Keratinocyte (primary cell): ENCODE measurements around the gene ENOSF1. TPM values are rescaled to one million over a fixed set of nuclear protein-coding genes. Genes with fewer than 3 reads are reported as not detected.

ENCODE experiments used
- DNase-seq: peaks from one replicate; pipeline ENCODE4 v3.0.0-alpha.2; 2011; ENCODE audit warnings: low read depth, missing footprints, low spot score
- FAIRE-seq: peaks from 2 replicates; lab custom pipeline; 2011; peaks lifted over from hg19 to GRCh38; lab: Jason Lieb, UNC
- H2AFZ ChIP-seq: 2 replicates; pipeline ENCODE4 v1.6.0; 2012; ENCODE audit warnings: low read length, control low read depth, inconsistent platforms; ENCODE audit not compliant: control insufficient read depth
- H3K27ac ChIP-seq: 2 replicates; pipeline ENCODE4 v1.5.1; 2011; ENCODE audit warnings: low read length; ENCODE audit not compliant: control insufficient read depth, insufficient read depth
- H3K27me3 ChIP-seq: 3 replicates; pipeline ENCODE4 v1.6.0; 2011; ENCODE audit warnings: low read length; ENCODE audit not compliant: control insufficient read depth, insufficient read depth; ENCODE audit errors: extremely low read depth
- H3K36me3 ChIP-seq, 2 experiments: 2 replicates in 1 of 2; 3 replicates in 1 of 2; pipeline ENCODE4 v1.5.1; 2011; ENCODE audit warnings: low read length in 2 of 2, mild to moderate bottlenecking in 1 of 2; ENCODE audit not compliant: control insufficient read depth in 2 of 2, insufficient read depth in 2 of 2; ENCODE audit errors: extremely low read depth in 1 of 2
- H3K4me1 ChIP-seq: 3 replicates; pipeline ENCODE4 v1.5.1; 2011; ENCODE audit warnings: low read length; ENCODE audit not compliant: control insufficient read depth, insufficient read depth; ENCODE audit errors: extremely low read depth
- H3K4me2 ChIP-seq: 3 replicates; pipeline ENCODE4 v1.6.0; 2011; ENCODE audit warnings: low read depth, low read length; ENCODE audit not compliant: control insufficient read depth, insufficient read depth; ENCODE audit errors: extremely low read depth
- H3K4me3 ChIP-seq, 3 experiments: fragments of 200-600 bp in 1 of 3; sonication (generic) in 1 of 3; 2 replicates in 2 of 3; 3 replicates in 1 of 3; pipeline ENCODE4 v1.5.1; 2011 to 2016; ENCODE audit warnings: low read length in 3 of 3, mild to moderate bottlenecking in 3 of 3, control low read depth in 2 of 3, inconsistent platforms in 1 of 3, low read depth in 1 of 3, mixed read lengths in 1 of 3, mixed run types in 1 of 3, moderate library complexity in 1 of 3; ENCODE audit not compliant: control insufficient read depth in 2 of 3, insufficient read depth in 2 of 3; ENCODE audit errors: extremely low read depth in 1 of 3
- H3K79me2 ChIP-seq: 2 replicates; pipeline ENCODE4 v1.6.0; 2012; ENCODE audit warnings: low read length; ENCODE audit not compliant: control insufficient read depth, insufficient read depth
- H3K9ac ChIP-seq: 3 replicates; pipeline ENCODE4 v1.6.0; 2011; ENCODE audit warnings: low read length; ENCODE audit not compliant: control insufficient read depth, insufficient read depth; ENCODE audit errors: extremely low read depth
- H3K9me1 ChIP-seq: 3 replicates; pipeline ENCODE4 v1.6.0; 2011; ENCODE audit warnings: low read length; ENCODE audit not compliant: control insufficient read depth, insufficient read depth; ENCODE audit errors: extremely low read depth
- H3K9me3 ChIP-seq: 2 replicates; pipeline ENCODE4 v1.5.1; 2012; ENCODE audit warnings: low read depth, low read length; ENCODE audit not compliant: control insufficient read depth
- H4K20me1 ChIP-seq: 3 replicates; pipeline ENCODE4 v1.6.0; 2011; ENCODE audit warnings: low read length; ENCODE audit not compliant: control insufficient read depth, insufficient read depth; ENCODE audit errors: extremely low read depth
- CTCF ChIP-seq, 3 experiments: IDR thresholded peaks in 1 of 3; conservative IDR thresholded peaks in 1 of 3; optimal IDR thresholded peaks in 1 of 3; 2 replicates in 2 of 3; 3 replicates in 1 of 3; pipeline versions ENCODE3 to v1.5.1; 2011; ENCODE audit warnings: low read length in 3 of 3, mild to moderate bottlenecking in 3 of 3, moderate library complexity in 2 of 3, control low read depth in 1 of 3, inconsistent platforms in 1 of 3; ENCODE audit not compliant: insufficient read depth in 2 of 3; ENCODE audit errors: extremely low read depth in 1 of 3
- EZH2 ChIP-seq: IDR thresholded peaks from one replicate; pipeline ENCODE4 v1.6.1; 2012; ENCODE audit warnings: inconsistent platforms, mild to moderate bottlenecking, low read length, moderate library complexity
- dilution Hi-C: fragments of 300-500 bp; cut with MboI; formaldehyde crosslinking; loops from one replicate; pipeline ENCODE4 v1.7.0; 2020; ENCODE audit warnings: low sequenced_read_pairs; ENCODE audit not compliant: extremely low pct_ligation_motif_present
- polyA plus RNA-seq, 5 experiments: library from polyadenylated mRNA; depleted of rRNA in 3 of 5; stranded (reverse) in 3 of 5; stranded (forward) in 1 of 5; unstranded in 1 of 5; fragments of >200 nt; gene quantifications; 1 replicate in 1 of 5; 2 replicates in 3 of 5; 3 replicates in 1 of 5; pipeline versions ENCODE4 v1.2.1 to v1.2.3, GENCODE V29; 2011 to 2012; ENCODE audit warnings: missing spikeins in 2 of 5, low read depth in 1 of 5, low replicate concordance in 1 of 5

ENOSF1 gene
- polyA plus RNA-seq, 1 donor (not counting 4 experiments of a cell fraction or from before 2014, with no cell fraction given): 27.6 TPM

GRCh38 chr18:731185-731584 lies 18.8 kb upstream of the ENOSF1 start:
- H3K9me3 ChIP-seq: no peaks in the 10 kb centered on the region
- no peaks in the 10 kb centered on the region for H3K9me1 ChIP-seq
- H3K9ac ChIP-seq: no peak overlapping the region
- TF ChIP-seq CTCF (optimal IDR thresholded peaks at IDR 0.05 in 1 of 3, IDR thresholded peaks at IDR 0.05 in 1 of 3, conservative IDR thresholded peaks at IDR 0.05 in 1 of 3; ENCODE audit: extremely low read depth in 1 of 3, insufficient read depth in 2 of 3, low read length in 3 of 3) (no peak), EZH2 (no peak)
- H2AFZ ChIP-seq: no peak overlapping the region
- no peak overlapping the region for H3K4me2 ChIP-seq
- no peak overlapping the region for H3K4me3 ChIP-seq
- no peak overlapping the region for H3K27ac ChIP-seq
- H3K27me3 ChIP-seq: no peaks in the 10 kb centered on the region
- dilution Hi-C loops: no loop called here
- no peaks in the 10 kb centered on the region for H3K4me1 ChIP-seq
- H3K36me3 ChIP-seq: peaks cover 4 to 6% of the 10 kb centered on the region in 2 experiments
- DNase-seq: no peak
- H3K79me2 ChIP-seq: no peaks in the 10 kb centered on the region
- no peak for FAIRE-seq
- H4K20me1 ChIP-seq: no peaks in the 10 kb centered on the region

GRCh38 chr18:730692-731091 lies 18.3 kb upstream of the ENOSF1 start:
- no peak for DNase-seq
- H3K27me3 ChIP-seq: no peaks in the 10 kb centered on the region
- no peaks in the 10 kb centered on the region for H4K20me1 ChIP-seq
- H3K9ac ChIP-seq: no peak overlapping the region
- H3K79me2 ChIP-seq: no peaks in the 10 kb centered on the region
- no peaks in the 10 kb centered on the region for H3K9me3 ChIP-seq
- H3K4me2 ChIP-seq: no peak overlapping the region
- H2AFZ ChIP-seq: no peak overlapping the region
- FAIRE-seq: no peak
- H3K36me3 ChIP-seq: peaks cover 3 to 6% of the 10 kb centered on the region in 2 experiments
- dilution Hi-C loops: no loop called here
- H3K9me1 ChIP-seq: no peaks in the 10 kb centered on the region
- no peaks in the 10 kb centered on the region for H3K4me1 ChIP-seq
- TF ChIP-seq CTCF (optimal IDR thresholded peaks at IDR 0.05 in 1 of 3, IDR thresholded peaks at IDR 0.05 in 1 of 3, conservative IDR thresholded peaks at IDR 0.05 in 1 of 3; ENCODE audit: extremely low read depth in 1 of 3, insufficient read depth in 2 of 3, low read length in 3 of 3): no peak
- no peak for TF ChIP-seq EZH2
- H3K4me3 ChIP-seq: no peak overlapping the region
- no peak overlapping the region for H3K27ac ChIP-seq
